GM13977 (cell line): Measurements from ENCODE around the gene TMEM97.

Experiments used
- DNase-seq: peaks from one replicate; pipeline ENCODE4 v3.0.0; 2012; ENCODE audit warnings: low spot score
- CTCF ChIP-seq: IDR thresholded peaks from 2 replicates; pipeline ENCODE4 v1.5.1; 2012; ENCODE audit warnings: mild to moderate bottlenecking, control low read depth; ENCODE audit not compliant: insufficient read depth; ENCODE audit errors: extremely low read depth, missing control alignments
- in situ Hi-C: fragments of 300-500 bp; cut with MboI; formaldehyde crosslinking; loops from one replicate; pipeline ENCODE4 v1.12.0; 2022; ENCODE audit warnings: low sequenced_read_pairs, low pct_unique_long_range_greater_than_20kb, mixed read lengths, inconsistent platforms; ENCODE audit not compliant: unreplicated experiment

TMEM97 gene

GRCh38 chr17:28346746-28347246 lies 27.8 kb downstream of the TMEM97 start:
- TF ChIP-seq CTCF = peak; percentile 38
- in situ Hi-C loops = no loop called here
- no peak for DNase-seq

- in situ Hi-C loops = no loop called here
- no peak for TF ChIP-seq CTCF
- DNase-seq = no peak
Measured at GRCh38 chr17:28347261-28347891, 28.4 kb downstream of the TMEM97 start.

GRCh38 chr17:28348979-28349378 lies 30.0 kb downstream of the TMEM97 start:
- in situ Hi-C loops = no loop called here
- no peak for DNase-seq
- TF ChIP-seq CTCF = no peak

- DNase-seq = no peak
- TF ChIP-seq CTCF = no peak
- in situ Hi-C loops = no loop called here
Measured at GRCh38 chr17:28350271-28350670, 31.3 kb downstream of the TMEM97 start.

GRCh38 chr17:28357061-28357900 lies 38.3 kb downstream of the TMEM97 start, which contains the start of gene POLDIP2:
POLDIP2 (minus strand) TSS chr17:28357527; CDS start chr17:28357448, 79 bp downstream.
- DNase-seq = peak; percentile 98
- in situ Hi-C loops = no loop called here
- TF ChIP-seq CTCF = no peak

GRCh38 chr17:28357901-28358197 lies 38.8 kb downstream of the TMEM97 start:
- TF ChIP-seq CTCF = no peak
- in situ Hi-C loops = no loop called here
- DNase-seq = no peak
